Left renal cortex interstitium (tissue), 4 donors: ENCODE measurements around the gene C2orf74. TPM values are rescaled to one million over a fixed set of nuclear protein-coding genes. Genes with fewer than 3 reads are reported as not detected.
"Not testable (repeated sequence)": the region's sequence is repeated elsewhere in the genome, so short reads cannot be mapped to it uniquely, and the experiment has no call there.

ENCODE experiments used
- DNase-seq, 4 donors: peaks; one replicate each; pipeline ENCODE4 v3.0.0-alpha.2; 2013; ENCODE audit warnings: low read depth in 4 of 4, low spot score in 2 of 4, missing footprints in 1 of 4
- polyA plus RNA-seq, 4 donors: library from polyadenylated mRNA; unstranded; fragments of 120-200 nt; gene quantifications; one replicate each; pipeline ENCODE4 v1.2.1, GENCODE V29; 2013; ENCODE audit not compliant: insufficient read length in 4 of 4

The C2orf74 gene
- polyA plus RNA-seq, 4 donors: 26.5 to 57.8 (median 40.5) TPM

DNA sequence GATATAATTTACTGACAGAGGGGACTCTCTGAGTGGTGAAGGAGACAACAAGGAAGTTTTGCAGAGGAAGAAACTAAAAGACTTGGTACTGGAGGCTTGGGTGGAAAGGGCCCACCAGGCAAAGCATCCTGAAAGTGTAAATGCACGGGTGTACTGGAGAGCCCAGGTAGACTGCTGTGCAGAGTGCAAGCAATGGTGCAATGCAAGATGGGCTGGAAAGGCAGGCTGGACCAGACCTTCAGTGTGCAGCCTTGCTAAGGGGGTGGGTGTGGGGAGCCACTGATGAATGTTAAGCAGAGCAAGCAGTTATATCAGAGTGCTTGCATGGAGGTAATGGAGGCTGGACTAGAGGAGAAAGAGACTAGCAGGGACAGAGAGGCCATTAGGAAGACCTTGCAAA lies 10.7 kb downstream of the C2orf74 start:
- DNase-seq: no peak

GRCh38 chr2:61173116-61173515 lies 11.1 kb downstream of the C2orf74 start:
- DNase-seq: no peak

GRCh38 chr2:61175036-61175435 lies 13.0 kb downstream of the C2orf74 start:
- no peak for DNase-seq

DNA sequence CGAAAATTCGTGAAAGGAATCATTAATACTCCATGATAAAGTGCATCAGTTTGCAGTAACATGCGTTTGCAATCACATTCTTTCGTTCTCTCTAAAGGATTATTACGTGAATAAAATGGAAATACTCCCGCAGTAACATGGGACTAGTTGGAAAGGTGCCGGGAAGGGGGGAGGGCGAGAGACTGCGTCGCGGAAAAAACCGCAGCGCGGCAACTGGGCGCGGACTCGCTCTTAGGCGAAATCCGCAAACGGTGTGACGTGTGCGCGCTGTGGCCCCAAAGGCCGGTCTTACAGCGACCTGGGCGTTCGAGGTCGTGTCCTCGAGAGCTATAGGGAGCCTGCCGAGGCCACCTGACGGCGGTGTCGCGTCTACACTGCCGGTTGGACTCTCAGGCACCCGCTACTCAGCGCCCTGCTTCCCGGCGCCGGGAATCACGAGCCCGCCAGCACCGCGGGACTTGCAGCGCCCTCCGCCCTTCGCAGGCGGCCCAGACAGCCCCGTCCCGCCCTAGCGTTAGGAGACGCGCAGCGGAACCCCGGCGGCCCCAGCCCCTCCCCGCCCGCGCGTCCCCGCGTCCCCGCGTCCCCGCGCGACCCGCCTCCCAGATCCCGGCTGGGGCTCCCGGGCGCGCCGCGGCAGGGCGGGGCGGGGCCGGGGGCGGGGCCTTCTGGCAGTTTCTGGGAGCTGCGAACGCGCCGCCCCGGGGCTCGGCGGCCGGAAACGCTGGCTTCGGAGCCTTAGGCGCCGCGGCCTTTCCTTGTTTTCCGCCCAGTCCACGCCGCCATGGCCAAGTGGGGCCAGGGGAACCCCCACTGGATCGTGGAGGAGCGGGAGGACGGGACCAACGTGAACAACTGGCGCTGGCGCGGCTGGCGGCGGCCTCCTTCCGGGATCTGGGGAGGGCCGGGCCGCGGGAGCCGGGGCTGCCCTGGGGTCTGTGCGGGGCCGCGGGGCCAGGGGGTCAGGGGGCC lies 15.1 kb downstream of the C2orf74 start:
- DNase-seq: peak; percentile 59 to 87 (median 78)

GRCh38 chr2:61177727-61178549 lies 15.9 kb downstream of the C2orf74 start:
- DNase-seq: peak; percentile 20 to 47 (median 32)

DNA sequence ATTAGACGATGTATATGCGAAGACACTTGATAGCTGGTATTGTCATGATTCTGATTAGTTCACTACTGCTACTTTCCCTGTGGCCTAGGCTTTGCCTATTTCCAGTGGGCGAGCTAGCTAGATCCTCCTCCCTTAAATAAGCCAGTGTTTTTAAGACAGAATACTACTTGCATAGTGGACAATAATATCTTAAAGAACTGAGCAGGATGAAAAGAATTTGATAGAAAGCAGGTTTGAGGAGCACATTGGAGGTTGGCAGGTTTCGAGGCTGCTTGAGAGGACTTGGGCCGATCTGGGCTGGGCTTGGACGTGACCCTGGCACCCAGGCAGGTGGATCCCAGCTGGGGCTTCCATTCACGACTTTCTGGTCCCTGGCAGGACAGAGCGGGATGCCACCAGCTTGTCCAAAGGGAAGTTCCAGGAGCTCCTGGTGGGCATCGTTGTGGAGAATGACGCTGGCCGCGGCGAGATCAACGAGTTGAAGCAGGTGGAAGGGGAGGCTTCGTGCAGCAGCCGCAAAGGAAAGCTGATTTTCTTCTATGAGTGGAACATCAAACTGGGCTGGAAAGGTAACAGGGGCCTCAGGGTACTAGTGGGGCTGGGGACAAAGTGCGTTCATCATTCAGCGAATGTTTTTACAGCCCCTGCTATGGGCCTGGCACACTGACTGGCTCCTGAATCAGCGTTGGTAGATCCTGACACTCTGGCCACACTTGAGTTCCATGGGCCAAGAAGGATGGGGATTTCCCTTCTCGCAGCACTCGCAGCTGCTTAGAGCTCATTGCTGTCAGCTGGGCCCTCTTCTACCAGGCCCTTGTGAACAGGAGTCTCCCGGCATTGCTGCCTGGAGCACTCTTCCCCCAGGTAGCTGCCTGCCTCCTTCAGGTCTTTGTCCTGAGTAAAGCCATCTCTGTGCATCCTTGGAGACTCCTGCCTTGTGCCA lies 16.9 kb downstream of the C2orf74 start:
- DNase-seq: no peak

DNA sequence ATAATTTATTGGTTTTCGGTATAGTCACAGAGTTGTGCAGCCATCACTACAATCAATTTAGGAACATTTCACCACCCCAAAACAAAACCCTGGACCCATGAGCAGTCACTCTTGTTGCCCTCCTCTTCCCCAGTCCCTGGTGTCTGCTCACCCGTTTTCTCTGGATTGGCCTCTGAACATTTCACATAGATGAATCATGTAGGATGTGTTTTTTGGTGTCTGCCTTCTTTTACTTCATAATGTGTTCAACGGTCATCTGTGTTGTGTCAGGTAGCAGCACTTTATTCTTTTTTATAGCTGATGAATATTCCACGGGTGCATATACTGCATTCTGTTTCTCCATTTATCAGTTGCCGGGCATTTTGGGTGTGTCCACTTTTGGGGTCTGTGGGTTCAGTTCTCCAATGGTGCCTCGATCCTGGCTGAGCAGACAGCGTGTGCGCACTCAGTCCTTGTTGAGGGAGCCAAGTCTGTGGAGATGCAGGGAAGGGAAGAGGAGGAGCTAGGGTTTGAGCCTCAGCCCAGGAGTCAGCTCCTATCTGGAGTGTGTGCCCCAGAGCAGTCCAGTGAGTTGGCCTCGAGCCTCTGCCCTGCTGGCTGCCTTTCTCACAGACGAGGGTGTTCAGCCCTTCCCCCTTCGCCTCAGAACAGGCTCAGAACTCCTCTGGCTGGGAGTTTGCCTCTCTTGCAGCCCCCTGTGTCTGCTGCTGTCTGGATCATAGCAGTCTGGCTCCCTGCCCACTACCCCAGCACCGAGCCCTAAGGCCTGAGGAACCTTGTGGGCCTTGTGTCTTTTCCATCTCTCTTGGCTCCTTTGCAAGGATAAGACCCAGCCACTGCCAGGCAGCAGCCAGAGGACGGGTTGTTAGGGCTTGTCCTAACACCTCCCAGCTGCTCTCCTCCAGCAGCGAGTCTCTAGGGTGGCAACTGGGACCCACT lies 18.0 kb downstream of the C2orf74 start:
- DNase-seq: no peak

GRCh38 chr2:61180686-61181085 lies 18.7 kb downstream of the C2orf74 start:
- no peak for DNase-seq

DNA sequence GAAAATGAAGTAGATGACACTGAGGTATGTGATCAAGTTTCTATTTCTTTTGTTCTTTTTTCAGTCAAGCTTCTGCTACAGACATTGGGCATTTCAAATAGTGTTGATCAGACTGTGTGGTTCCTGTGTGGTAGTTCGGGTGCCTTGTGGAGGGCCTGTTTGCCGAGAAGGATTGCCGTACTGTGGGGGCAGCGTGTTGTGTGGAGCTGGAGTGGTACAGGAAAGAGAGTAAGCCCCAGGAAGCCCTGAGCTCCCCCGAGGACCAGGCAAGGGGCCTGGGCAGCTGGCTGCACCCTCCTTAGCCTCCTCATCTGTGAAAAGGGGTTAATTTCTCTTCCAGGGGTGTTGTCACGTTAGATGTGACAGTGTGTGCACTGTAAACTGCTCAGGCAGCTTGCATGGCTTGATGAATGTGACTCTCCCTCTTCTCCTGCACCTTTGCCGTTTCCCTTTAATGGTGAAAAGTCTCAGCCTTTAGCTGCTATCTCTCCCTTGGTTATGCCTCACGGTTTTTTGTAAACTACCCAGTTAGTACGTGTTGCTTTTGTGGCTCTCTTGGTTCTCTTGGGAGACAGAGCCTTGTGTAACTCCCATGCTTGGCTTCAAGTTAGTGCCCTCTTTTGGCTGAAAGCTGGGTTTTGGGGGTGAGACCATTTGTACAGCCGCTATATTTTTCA lies 19.5 kb downstream of the C2orf74 start:
- DNase-seq: no peak

DNA sequence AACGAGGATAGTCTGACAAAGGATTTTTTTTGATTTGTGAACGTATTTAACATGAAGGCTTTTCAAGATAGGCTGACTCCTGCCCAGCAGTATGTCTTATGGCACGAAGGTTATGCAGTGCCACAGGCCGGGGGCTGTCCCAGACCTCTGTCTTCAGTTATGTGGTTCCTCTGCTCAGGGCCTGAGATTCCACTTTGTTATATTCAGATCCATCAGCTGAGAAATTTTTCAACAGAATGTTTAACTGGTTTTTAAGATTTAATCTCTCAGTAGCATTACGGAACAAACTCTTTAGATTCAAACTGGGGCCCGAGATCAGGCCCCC lies 20.0 kb downstream of the C2orf74 start:
- no peak for DNase-seq

DNA sequence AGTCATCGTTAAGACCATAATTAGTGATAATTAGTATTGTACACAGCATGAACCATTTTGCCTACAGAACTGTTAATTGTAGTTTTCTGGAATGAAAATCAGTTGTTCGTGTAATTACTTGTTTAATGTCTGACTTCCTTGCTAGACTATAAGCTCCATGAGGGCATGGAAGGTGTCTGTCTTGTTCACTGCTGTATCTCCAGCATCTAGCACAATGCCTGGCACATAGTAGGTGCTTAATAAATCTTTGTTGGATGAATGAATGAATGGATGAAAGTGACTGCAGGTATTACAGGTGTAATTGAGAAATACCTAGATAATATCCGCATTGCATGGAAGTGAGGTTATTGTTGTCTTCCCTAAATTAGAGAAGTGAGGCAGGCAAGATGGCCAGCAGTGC lies 21.8 kb downstream of the C2orf74 start:
- no peak for DNase-seq

GRCh38 chr2:61184263-61184662 lies 22.3 kb downstream of the C2orf74 start:
- no peak for DNase-seq

DNA sequence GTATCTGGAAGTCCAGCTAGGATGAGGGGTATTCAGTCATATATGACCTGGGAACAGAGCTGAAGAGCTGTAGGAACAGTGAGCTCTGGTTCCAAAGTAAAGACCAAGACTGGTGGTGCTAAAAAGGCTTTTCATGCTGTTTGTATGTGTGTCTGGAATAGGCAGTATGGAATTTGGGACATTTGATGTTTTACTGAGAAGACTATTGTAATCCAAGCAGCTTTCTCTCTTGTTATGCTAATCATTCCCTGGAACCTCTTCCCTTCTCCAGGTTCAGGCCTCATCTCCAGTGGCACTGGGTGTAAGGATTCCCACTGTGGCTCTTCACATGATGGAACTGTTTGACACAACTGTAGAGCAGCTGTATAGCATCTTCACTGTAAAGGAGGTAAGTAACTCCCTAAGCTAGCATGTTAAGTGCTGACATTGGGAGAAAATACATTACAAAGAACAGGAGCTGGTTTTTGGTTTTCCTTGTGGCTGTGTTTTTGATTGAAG lies 23.3 kb downstream of the C2orf74 start:
- no peak for DNase-seq

DNA sequence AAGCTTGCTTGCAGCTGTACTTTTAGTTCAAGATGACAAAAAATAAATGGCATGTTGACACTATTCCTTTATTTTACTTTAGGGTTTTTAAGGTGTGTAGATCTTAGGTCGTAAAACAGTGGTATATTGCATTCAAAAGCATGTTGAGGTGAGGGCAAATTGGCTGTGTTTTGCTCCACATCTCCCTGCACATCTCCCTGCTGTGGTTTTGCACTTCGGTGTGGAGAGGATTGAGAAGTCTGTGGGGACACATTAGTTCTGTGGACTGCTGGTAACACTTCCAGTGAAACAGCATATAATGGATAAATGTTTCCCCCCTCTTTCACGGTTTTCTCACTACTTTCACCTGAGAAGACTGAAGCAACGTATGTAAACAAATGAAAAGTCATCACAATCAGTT lies 25.1 kb downstream of the C2orf74 start:
- no peak for DNase-seq

DNA sequence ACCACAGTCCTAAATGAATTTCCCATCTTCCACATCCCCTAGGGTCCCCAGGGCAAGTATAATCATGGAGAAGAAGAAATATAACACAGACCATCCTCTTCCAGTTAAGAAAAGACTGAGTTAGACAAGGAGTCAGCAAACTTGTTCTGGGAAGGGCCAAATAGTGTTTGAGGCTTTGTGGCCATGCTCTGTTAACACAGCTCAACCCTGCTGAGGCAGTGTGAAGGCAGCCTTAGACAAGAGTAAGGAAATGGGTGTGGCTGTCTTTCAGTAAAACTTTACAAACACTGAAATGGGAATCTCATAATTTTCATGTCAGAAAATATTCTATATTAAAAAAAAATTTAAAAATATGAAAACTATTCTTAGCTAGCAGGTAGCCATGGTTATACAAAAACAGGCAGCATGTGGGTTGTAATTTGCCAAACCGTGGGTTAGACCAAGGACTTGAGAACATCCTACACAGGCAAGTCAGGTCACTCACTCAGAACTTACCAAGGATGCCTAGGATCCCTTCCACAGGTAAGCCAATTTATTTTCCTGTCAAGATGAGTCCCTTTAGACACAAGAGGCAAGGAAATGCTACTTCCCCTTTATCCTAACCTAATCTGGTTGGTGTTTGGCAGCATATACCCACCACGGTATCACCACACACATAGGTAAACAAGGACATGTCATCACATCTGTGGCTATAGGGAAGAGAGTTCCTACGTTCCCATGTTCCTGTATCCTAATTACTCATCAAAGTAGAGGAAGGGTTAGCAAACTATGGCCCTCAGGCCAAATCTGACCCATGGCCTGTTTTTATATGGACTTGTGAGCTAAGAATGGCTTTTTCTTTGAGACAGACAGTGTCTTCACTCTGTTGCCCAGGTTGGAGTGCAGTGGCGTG lies 31.9 kb downstream of the C2orf74 start:
- no peak for DNase-seq

GRCh38 chr2:61194646-61195045 lies 32.7 kb downstream of the C2orf74 start:
- DNase-seq: not testable (repeated sequence)

- no peak for DNase-seq
Observed at GRCh38 chr2:61196671-61197070, 34.7 kb downstream of the C2orf74 start.

DNA sequence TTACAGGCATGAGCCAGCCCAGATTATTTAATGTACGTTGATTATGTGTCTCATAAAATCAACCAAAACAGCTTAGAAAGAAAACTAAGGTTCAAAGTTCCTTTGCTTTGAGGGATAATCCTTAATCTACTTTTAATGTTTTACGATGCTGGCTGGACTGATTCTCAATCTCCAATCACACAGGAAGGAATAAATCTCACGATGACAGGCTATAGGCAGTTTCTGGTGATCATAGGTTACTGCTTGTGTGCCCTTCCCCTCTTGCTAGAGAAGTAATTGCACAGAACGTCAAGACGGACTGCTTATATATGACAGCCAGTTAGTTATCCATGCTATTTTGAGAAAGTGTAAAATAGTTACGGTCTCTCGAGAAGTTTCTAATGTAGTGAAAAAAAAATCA lies 43.1 kb downstream of the C2orf74 start:
- DNase-seq: no peak
